Measurements from ENCODE around the gene PPP6R1.
"Not testable (repeated sequence)": the region's sequence is repeated elsewhere in the genome, so short reads cannot be mapped to it uniquely, and the experiment has no call there.

Gene PPP6R1

DNA sequence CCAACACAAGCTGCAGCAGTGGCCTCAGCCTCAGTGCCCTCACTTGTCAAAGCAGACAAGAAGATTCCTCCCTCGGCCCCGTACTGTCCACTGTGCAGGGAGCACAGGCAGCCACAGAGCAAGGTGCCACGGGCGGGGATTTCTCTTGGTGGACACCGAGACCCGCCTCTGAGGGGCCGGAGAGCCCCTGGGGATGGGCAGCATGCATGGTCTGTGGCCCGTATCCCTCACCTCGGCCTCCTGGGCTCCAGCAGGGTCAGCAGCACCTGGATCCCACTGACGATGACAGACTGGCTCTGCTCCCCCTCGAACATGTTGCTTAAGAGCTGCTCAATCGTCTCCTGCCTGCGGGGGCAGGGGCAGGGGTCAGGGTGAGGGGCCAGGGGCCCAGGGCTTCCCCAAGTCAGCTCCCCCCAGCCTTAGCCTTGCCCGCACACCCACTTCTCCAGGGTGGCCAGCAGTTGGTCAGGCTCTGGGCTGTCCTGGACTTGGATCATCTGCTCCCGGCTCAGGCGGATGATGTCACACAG lies 16.8 kb downstream of the PPP6R1 start:
- DNase-seq = no peak

DNA sequence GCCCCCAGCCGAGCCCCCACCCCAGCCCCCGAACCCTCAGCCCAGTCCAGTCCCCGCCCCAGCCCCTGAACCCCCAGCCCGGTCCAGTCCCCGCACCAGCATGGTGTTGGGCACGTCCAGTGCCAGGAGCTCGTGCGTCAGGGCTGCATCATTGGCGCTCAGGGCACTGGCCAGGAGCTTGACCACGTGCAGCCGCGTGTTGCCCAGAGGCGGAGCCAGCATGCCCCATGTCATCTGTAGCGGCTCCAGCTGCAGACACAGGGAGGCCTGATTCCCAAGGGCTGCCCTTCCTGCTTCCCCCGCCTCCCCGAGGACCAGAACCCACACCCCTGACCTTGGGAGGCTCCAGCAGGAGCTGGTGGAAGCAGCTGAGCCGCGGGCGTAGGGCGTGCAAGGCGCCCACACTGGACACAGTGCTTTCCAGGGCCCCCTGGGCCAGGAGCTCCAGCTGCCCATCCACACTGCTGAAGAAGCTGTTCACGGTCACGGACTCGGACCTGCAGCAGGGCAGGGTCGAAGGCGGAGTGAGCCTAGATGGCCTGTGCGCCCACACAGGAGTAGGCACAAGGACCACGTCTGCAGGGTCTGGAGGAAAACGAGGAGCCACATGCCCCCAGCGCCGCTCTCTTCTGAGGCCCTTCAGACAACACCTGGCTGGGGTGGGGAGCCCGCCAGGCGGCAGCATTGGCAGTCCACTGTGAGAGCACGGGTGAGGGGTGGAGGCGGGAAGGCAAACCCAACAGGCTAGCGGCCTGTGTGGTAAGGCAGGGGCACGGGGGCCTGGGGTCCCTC lies 17.5 kb downstream of the PPP6R1 start:
- DNase-seq = no peak

DNA sequence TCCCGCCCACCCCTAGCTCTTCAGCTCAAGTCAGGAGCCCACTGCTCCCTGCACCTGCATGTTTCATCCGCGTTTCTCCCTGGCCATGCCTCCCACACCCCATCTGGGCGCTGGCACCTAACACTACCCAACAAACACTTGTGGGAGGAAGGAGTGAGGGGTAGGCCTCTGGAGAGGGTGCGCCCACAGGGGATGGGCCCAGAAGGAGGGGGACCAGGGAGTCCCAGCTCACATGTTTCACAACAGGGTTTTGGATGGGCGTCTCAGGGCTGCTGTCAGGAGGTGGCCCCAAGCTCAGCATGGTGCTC lies 18.1 kb downstream of the PPP6R1 start:
- no peak for DNase-seq

DNA sequence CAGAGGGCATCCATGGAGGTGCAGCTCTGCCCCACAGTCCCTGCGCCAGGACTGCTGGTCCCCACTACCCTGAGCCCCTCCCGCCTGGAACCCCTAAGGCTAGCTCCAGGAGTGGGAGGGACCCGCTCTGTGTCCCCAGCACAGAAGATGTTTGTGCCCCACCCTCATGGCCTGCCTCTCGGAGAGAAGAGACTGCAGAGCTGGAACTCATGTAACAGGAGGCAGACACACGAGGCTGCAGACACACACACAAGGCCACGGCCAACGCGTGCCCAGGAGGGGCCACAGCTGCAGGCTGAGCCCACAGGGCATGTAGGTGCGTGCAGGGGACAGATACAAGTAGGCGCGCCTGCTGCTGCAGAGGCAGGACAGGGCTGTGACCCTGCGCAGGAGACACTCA lies 19.8 kb downstream of the PPP6R1 start:
- DNase-seq = no peak

DNA sequence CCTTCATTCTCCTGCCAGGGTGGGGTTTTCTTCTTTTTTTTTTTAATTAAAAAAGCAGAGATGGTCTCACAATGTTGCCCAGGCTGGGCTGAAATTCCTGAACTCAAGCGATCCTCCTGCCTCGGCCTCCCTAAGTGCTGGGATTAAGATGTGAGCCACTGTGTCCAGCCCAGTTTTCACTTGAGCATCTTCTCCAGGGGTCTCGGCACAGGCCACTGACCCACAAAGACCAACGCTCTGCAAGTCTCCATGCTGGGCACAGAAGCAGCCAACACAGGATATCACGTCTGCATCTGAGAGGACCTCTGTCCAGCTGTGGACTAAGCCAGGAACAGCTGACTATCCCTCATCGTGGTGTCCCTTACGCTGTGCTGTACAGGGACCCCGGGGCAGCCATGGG lies 20.8 kb downstream of the PPP6R1 start:
- no peak for DNase-seq

DNA sequence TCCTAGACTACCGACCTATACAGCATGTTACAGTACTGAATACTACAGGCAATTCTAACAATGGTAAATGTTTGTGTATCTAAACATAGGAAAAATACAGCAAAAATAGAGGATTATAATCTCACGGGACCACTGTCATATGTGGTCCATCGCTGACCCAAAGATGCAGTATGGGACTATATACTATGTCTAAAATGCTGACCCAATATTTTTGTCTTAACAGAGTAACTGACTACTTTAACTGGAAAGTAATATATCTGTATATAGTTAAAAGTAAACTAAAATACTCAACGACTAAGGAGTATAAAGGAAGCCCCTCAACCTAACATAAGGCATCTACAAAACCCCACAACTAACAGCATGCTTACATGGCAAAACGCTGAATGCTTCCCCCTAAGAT lies 25.8 kb downstream of the PPP6R1 start:
- no peak for DNase-seq

DNA sequence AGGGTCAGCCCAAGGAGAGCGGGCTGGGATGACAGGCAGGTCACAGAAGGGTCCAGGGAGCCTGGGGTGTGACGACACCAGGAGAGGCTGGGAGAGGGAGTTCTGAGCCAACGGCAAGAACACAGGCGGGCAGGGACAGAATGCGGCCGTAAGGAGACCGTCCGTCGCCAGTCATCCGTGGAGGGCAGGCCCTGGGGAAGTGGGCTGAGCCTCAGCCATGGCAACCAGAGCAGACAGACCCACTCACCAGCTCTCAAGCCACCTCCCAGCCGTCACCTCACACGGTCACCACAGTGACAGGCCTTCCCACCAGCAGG lies 26.6 kb downstream of the PPP6R1 start:
- DNase-seq = no peak

DNA sequence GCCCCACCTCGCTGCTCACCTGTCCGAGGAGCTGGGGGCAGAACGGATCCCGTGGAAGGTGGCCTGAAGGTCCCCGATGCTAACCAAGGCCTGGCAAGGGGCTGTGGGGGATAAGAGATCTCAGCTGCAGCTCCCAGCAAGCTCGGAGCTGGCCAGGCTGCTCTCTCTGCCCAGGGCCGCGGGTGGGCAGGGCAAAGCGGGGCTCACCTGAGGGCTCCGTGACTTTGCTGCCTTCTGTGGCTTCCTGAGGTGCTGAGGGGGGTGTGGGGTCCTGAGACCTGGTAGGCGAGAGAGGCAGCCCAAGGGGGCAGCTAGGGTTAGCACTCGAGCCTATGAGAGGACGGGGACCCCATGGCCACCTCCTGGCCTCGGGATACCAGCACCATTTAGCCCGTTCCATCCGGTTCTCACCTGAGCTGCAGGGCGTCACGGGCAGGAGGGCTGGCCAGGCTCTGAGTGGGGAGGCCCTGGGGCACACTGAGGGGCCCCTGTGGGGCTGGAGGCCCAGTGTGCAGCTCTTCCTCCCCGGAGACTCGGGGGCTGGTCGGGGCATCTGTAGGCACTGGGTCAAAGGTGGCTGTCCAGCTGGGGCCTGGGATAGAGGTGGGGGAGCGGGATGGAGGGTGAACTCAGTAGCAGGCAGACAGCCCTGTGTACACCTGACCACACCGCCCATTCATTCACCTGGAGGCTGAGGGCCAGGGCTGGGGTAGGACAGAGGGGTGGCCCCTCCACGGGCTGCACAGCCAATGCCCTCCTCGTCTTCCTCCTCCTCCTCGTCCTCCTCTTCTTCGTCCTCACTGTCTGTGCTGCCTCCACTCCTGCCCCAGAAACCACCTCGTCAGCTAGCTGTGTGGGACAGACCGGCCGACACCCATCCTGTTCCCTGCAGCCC lies 27.2 kb downstream of the PPP6R1 start:
- DNase-seq = no peak

DNA sequence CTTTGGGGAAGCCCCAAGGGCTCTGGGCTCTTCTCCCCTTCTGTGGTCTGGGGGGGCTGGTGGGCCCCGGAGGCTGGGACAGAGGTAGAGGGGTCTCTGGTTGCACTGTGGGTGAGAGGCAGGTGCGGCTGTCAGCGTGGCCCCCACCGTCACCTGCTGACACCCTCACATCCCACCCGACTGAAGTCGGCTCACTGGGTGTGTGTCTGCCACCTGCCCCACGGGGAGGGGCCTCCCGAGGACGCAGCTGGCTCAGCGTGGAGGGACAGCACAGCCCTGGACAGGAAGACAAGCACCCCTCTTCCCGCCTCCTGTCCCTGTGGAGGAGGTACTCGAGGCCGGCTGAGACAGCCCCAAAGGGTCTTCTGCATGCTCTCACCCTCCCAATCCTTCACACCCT lies 28.0 kb downstream of the PPP6R1 start:
- no peak for DNase-seq

DNA sequence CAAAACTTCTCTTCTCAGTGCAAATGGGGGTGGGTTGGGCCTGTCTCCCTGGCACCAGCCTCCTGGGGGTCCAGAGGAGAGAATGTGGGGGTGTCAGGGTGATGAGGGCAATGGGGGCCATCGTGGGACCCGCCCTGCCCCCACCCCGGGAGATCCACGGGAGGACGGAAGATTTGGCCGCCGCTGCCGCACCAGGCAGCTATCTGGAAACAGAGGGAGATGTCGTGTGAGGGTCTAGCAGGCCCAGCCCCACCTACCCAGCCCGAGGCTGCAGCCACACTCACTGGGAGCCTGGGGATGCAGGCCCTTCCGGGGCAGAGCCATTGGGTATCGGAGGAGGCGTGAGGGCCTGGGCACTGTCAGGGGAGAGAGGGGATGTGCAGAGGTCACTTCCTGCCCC lies 28.5 kb downstream of the PPP6R1 start:
- no peak for DNase-seq

DNA sequence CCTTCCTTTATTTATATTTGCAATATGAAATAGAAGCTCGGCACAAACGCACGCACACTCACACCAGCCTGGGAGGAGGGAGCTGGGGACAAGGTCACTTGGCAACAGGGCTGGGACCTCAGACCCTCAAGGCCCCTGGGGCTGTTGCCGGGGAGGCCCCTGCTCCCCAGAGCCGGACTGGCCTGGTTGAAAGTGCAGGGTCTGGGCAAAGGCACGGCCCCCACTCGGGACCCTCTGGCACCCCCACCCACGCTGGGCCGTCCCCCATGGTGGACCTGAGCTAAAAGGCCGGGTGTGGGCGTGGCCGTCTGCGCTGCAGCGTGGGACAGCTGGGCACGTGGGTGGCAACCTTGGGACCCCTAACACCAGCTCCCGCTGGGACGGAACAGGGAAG lies 29.0 kb downstream of the PPP6R1 start:
- no peak for DNase-seq

DNA sequence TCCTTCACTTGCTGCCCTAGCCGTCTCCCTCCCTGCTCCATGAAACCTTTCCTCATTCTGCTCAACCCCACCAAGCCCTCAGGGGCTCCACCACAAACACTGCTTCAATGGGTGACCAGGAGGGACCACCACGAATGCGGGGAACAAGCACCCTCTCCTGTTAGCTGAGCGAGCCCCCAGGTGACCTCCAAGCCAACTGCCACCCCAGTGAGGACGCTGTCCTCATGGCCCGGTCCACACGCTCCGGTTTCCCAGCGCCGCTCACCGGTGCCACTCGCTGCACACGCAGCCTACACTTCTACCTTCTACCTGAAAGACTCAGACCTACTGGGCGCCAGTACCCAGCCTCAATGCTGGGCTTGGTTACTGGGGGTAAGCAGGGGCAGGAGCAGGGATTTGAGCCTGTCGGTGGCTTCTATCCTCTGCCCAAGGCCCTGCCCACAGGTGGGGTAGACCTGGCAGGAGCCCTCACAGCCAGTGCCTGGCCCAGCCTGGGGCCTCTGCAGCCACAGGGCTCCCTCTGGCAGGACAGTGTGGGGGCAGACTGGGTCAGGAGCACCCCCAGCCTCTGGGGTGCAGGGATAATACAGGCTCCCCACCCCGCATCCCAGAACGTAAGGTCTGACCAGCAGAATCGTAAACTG lies 29.6 kb downstream of the PPP6R1 start:
- no peak for DNase-seq

DNA sequence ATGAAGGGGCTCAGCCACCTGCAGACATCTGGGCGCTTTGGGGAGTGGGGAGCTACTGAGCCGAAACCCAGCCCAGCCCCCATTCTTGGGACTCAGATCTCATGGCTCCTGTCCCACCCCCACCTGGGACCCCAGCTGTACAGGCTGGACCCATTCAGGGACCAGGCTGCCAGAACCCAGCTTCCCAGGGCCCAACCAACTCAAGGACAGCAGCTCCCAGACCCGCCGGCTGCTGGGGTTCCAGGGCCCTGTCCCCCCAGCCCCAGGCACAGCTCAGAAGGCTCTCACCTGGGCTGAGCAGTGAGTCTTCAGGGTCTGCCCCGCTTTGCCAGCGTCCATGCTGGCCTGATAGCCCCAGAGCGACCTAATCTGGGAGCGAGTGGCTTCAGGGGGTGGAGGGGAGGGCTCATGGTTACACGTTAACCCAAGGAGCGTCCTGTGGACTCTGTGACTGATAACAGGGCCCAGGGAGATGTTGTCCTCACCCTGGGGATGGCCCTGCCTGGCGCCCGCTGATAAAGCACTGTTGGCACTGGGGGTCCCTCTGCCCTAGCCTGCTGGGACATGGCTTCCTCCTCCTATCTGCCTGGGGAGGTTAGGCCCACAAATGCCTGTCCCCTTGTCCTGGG lies 30.3 kb downstream of the PPP6R1 start, which contains the start of gene TMEM86B:
TSS of gene TMEM86B (minus strand) at position 361 of the 629 bp plus-strand sequence. CDS start at position 339, 22 bp downstream.
- DNase-seq = no peak

DNA sequence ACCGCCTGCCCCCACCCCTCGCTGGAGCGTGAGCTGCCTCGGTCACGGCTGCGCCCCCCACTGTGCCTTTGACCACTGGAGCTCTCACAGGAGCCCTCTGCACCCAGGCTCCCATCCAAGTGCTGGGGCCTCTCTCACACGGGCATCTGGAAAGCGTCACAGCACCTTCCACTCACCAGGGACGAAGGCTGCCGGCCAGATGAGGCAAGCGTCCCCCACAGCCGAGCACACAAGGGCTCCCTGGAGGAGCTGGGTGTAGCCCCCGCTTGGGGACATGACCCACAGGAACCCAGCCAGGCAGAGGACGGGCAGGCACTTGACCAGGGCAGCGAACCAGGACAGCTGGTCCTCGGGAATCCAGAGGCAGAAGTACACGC lies 30.8 kb downstream of the PPP6R1 start:
- no peak for DNase-seq

DNA sequence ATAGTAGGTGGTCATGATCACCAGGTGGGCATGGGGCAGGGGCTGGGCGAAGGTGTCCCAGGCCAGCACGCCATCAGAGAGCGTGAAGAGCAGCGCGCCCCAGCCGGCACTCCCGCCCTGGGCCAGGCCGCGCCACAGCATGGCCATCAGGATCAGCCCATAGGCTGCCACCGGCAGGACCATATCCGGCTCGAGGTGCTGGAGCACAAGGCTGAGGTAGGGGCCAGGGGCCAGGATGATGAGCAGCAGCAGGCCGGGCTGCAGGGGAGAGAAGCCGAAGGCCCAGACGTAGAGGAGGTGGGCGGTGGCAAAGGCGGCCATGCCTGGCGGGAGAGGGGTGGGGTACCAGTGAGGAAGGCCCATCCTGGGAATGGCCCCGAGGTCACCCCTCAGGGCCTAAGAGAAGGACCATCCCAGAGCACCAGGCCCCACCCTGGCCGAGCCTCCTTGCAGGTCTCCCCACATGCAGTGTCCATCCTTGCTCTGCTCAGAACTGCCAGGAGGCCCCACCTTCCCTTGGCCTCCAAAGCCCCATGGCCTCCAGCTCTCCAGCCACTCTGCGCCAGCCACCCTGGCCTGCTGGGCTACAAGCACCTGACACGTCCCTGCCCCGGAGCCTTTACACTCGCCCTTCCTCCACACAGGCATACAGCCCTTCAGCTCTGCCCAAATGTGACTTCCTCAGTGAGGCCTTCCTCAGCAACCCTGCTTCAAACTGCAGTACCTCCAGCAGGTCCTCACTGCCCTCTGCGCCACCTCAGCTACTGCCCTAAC lies 31.4 kb downstream of the PPP6R1 start:
- DNase-seq = no peak

DNA sequence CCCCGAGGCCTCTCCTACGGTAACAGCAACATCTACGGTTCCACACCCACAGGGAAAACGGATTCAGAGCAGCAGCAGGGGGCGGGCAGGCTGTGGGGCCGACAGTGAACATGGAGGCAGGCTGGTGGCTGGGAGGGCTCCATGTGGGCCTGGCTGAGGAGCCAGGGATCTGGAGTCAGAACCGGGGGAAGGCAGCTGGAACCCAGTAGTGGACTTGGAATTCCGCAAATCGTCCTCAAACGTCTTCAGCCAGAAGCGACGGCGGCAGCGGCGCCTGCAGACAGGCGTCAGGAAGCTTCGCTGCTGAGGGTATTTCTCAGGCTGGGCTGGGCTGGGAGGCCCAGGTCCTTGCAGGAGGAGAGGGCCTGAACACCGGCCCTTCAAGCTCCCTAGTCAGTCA lies 32.0 kb downstream of the PPP6R1 start:
- DNase-seq = no peak

DNA sequence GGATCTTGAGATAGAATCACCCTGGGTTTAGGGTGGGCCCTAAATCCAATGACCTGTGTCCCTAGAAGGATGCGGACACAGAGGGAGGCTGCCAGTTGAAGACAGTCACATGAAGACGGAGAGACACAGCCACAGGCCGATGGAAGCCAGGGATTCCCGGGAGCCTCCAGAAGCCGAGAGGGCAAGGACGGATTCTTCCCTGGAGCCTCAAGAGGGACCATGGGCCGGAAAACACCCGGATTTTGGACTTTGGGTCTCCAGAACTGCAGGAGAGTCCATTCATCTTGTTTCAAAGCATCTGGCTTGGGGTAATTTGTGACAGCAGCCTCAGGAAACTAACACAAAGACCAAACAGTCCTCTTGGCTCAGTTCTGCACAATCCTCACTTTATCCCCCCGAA lies 32.5 kb downstream of the PPP6R1 start:
- DNase-seq = no peak

DNA sequence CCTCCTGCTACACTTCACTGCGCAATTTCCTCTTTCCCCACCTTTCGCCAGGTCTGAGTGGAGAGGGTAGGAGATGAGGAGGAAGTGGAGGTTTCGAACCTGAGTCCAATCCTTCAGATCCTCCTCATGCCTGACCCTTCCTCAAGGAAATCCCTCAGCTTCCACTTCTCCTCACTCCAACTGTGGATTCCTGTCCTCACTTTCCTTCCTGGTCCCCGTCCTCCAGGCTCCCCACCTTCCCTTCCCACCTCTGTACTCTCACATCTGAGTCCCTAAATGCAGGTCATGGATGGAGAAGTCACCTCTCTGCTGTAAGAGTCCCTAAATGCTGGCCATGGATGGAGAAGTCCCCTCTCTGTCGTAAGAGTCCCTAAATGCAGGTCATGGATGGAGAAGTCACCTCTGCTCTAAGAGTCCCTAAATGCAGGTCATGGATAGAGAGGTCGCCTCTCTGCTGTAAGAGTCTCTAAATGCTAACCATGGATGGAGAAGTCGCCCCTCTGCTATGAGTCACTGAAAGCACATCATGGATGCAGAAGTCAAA lies 33.3 kb downstream of the PPP6R1 start:
- no peak for DNase-seq

DNA sequence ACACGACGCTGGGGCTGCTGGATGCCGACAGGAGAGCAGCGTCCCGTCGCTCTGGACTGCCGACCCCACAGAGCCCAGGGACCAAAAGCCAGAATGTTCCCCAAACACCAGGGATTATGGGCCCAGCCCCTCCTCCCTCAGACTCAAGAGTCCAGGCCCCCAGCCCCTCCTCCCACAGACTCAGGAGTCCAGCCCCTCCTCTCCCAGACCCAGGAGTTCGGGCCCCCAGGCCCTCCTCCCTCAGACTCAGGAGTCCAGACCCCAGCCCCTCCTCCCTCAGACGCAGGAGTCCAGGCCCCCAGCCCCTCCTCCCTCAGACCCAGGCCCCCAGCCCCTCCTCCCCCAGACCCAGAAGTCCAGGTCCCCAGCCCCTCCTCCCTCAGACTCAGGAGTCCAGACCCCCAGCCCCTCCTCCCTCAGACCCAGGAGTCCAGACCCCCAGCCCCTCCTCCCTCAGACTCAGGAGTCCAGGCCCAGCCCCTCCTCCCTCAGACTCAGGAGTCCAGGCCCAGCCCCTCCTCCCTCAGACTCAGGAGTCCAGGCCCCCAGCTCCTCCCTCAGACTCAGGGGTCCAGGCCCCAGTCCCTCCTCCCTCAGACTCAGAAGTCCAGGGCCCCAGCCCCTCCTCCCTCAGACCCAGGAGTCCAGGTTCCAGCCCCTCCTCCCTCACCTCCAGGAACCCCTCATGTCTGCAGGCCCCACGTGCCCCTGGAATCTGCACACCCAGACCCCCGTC lies 34.0 kb downstream of the PPP6R1 start:
- not testable (repeated sequence) for DNase-seq

DNA sequence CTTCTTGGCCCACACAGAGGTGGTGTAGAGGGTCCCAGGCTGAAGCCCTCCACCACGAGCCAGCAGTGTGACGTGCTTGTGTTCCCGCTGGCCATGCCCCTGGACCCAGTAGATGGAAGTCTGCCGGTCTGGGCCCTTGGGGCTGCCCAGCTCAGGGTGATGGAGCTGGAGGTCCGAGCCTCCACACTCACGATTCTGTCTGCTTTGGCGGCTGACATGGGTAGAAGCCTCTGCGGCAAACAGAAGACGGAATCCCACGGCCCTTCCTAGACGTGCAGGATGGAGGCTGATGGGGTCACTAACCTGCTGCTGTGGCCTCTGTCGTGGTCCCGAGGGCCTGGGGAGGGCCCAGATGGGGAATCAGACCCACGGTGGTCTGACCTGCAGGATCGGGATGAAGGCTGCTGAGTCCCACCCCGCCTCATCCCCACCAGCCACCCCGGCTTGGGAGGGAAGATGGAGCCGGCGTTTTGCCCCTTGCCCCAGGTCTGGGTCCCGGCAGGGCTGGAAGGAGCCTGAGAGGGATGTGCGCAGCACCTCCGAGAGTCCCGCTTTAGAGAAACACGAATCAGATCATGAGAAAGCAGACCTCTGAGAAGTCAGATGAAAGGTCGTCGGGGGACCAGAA lies 34.7 kb downstream of the PPP6R1 start:
- no peak for DNase-seq

Data from inflammatory macrophage (primary cell).